GM12878 (cell line): ENCODE data around the gene TAF6. TPM values are rescaled to one million over a fixed set of nuclear protein-coding genes. Genes with fewer than 3 reads are reported as not detected.

ENCODE experiments used
- ATAC-seq: fragments of 200-7000 bp; cut with Tn5 transposase; 3 replicates; pipeline ENCODE4 v1.9.1; 2020; ENCODE audit warnings: mild to moderate bottlenecking, moderate library complexity
- BruUV-seq: library from RNA; stranded (reverse); fragments of 400-500 nt; replicated peaks from 2 replicates; lab custom pipeline; 2021; lab: Mats Ljungman, UMichigan
- CTCF ChIA-PET: fragments of 300-600 bp; sonication (Branson Sonifier 250); formaldehyde crosslinking; extraction: SDS; loops from one replicate; lab custom pipeline; 2021; ENCODE audit warnings: inconsistent platforms; lab: Yijun Ruan, JAX
- POLR2A ChIA-PET: fragments of 350-600 bp; formaldehyde crosslinking; extraction: SDS; loops from one replicate; lab custom pipeline; 2021; ENCODE audit warnings: inconsistent platforms; lab: Charles Lee
- RAD21 ChIA-PET: fragments of 300-600 bp; sonication (Branson Sonifier 250); formaldehyde crosslinking; loops from one replicate; lab custom pipeline; 2023; ENCODE audit warnings: antibody characterized with exemption; ENCODE audit not compliant: unreplicated experiment; lab: Charles Lee
- SMC1A ChIA-PET: fragments of 300-600 bp; sonication (Branson Sonifier 250); formaldehyde crosslinking; loops from one replicate; lab custom pipeline; 2023; ENCODE audit not compliant: unreplicated experiment, uncharacterized antibody; lab: Charles Lee
- DNase-seq: peaks from one replicate; pipeline ENCODE4 v3.0.0-alpha.2; 2011; ENCODE audit warnings: low read depth, low spot score
- FAIRE-seq: peaks from 3 replicates; lab custom pipeline; 2011; peaks lifted over from hg19 to GRCh38; lab: Jason Lieb, UNC
- H2AFZ ChIP-seq: 2 replicates; pipeline ENCODE4 v1.6.0; 2011; ENCODE audit warnings: low read depth, low read length, control low read depth; ENCODE audit not compliant: control insufficient read depth
- H3K27ac ChIP-seq: 2 replicates; pipeline ENCODE4 v1.5.1; 2011; ENCODE audit warnings: control low read depth; ENCODE audit not compliant: control insufficient read depth, insufficient read depth
- H3K27me3 ChIP-seq, 2 experiments: replicated peaks in 1 of 2; 2 replicates each; pipeline versions ENCODE4 v1.6.0 to v1.6.1; 2011; ENCODE audit warnings: low read length in 1 of 2; ENCODE audit not compliant: control insufficient read depth in 2 of 2, insufficient read depth in 2 of 2
- H3K36me3 ChIP-seq, 2 experiments: 2 replicates each; pipeline ENCODE4 v1.5.1; 2011; ENCODE audit warnings: low read length in 1 of 2; ENCODE audit not compliant: control insufficient read depth in 2 of 2, insufficient read depth in 2 of 2
- H3K4me1 ChIP-seq: 2 replicates; pipeline ENCODE4 v1.6.1; 2011; ENCODE audit warnings: mild to moderate bottlenecking, low read length, moderate library complexity, mixed read lengths; ENCODE audit not compliant: control insufficient read depth, insufficient read depth
- H3K4me2 ChIP-seq: 2 replicates; pipeline ENCODE4 v1.6.0; 2011; ENCODE audit warnings: control low read depth; ENCODE audit not compliant: control insufficient read depth, insufficient read depth
- H3K4me3 ChIP-seq: fragments of 200-600 bp; sonication (generic); 2 replicates; pipeline ENCODE4 v1.5.1; 2016
- H3K79me2 ChIP-seq: 2 replicates; pipeline ENCODE4 v1.6.0; 2011; ENCODE audit warnings: low read length; ENCODE audit not compliant: control insufficient read depth, insufficient read depth
- H3K9ac ChIP-seq: 2 replicates; pipeline ENCODE4 v1.8.0; 2011; ENCODE audit warnings: low read length, control low read depth, mixed read lengths; ENCODE audit not compliant: control insufficient read depth, insufficient read depth
- H3K9me3 ChIP-seq: replicated peaks from 3 replicates; pipeline ENCODE4 v1.5.1; 2011; ENCODE audit warnings: mild to moderate bottlenecking, low read length; ENCODE audit not compliant: control insufficient read depth, insufficient read depth
- H4K20me1 ChIP-seq: 2 replicates; pipeline ENCODE4 v1.6.0; 2011; ENCODE audit not compliant: control insufficient read depth, insufficient read depth
- BCL11A ChIP-seq: IDR thresholded peaks from 2 replicates; pipeline ENCODE4 v1.6.1; 2011; ENCODE audit warnings: low read depth, low read length
- BHLHE40 ChIP-seq, 2 experiments: fragments of 450-650 bp in 1 of 2; IDR thresholded peaks; 2 replicates each; pipeline ENCODE4 v1.6.1; 2011 to 2017; ENCODE audit warnings: low read depth in 2 of 2, borderline replicate concordance in 1 of 2, improper control_type of control experiment in 1 of 2, low read length in 1 of 2, mild to moderate bottlenecking in 1 of 2
- BRCA1 ChIP-seq: IDR thresholded peaks from 2 replicates; pipeline ENCODE4 v1.6.1; 2011; ENCODE audit warnings: low read depth, low read length, improper control_type of control experiment
- CHD1 ChIP-seq: IDR thresholded peaks from 2 replicates; pipeline ENCODE4 v1.6.1; 2012; ENCODE audit warnings: low read depth, low read length, improper control_type of control experiment
- CHD4 ChIP-seq: fragments of 200-600 bp; sonication (generic); IDR thresholded peaks from 2 replicates; pipeline ENCODE4 v1.6.1; 2016; ENCODE audit warnings: mild to moderate bottlenecking
- DPF2 ChIP-seq: fragments of 450-650 bp; IDR thresholded peaks from 2 replicates; pipeline ENCODE4 v1.6.1; 2017; ENCODE audit warnings: mild to moderate bottlenecking
- NR2F1 ChIP-seq: fragments of 450-650 bp; conservative IDR thresholded peaks from 2 replicates; pipeline ENCODE4 v1.6.1; 2017; ENCODE audit warnings: mild to moderate bottlenecking
- POLR2AphosphoS2 ChIP-seq: IDR thresholded peaks from 2 replicates; pipeline ENCODE4 v1.6.1; 2011; ENCODE audit warnings: low read depth, mild to moderate bottlenecking, low read length, improper control_type of control experiment, moderate library complexity
- RBBP5 ChIP-seq: fragments of 200-600 bp; sonication (generic); conservative IDR thresholded peaks from 2 replicates; pipeline ENCODE4 v1.6.1; 2016
- ZBTB40 ChIP-seq: fragments of 450-650 bp; IDR thresholded peaks from 2 replicates; pipeline ENCODE4 v1.6.1; 2016; ENCODE audit warnings: mild to moderate bottlenecking, moderate library complexity, borderline replicate concordance
- WGBS: methylation state at CpG from one replicate; pipeline ENCODE4 v1.1.6; 2016; ENCODE audit warnings: low lambda C conversion rate; ENCODE audit not compliant: insufficient replicate concordance, insufficient coverage; ENCODE audit errors: missing lambda C conversion rate; 5-methylcytosine and 5-hydroxymethylcytosine counted together
- in situ Hi-C: fragments of 300-500 bp; cut with MboI; formaldehyde crosslinking; loops from 9 replicates; pipeline ENCODE4 v1.14.3; 2018; ENCODE audit warnings: mixed read lengths
- intact Hi-C: fragments of 100-400 bp; cut with micrococcal nuclease; formaldehyde crosslinking; loops from one replicate; pipeline ENCODE4 v1.14.2; 2022; ENCODE audit not compliant: unreplicated experiment
- polyA plus RNA-seq, 11 experiments: library from polyadenylated mRNA; depleted of rRNA in 4 of 11; unstranded in 6 of 11; stranded (reverse) in 5 of 11; fragments of >200 nt; fragmentation: Nextera tagmentation in 4 of 11; fragmentation: Illumina TruSeq in 1 of 11; extraction: Ambion mirVana in 4 of 11; extraction: Trizol in 1 of 11; gene quantifications; 1 replicate in 1 of 11; 2 replicates in 10 of 11; pipeline versions ENCODE4 v1.2.1 to v1.2.3, GENCODE V29; 2011 to 2016; ENCODE audit warnings: inconsistent platforms in 2 of 11, missing spikeins in 2 of 11, low read depth in 1 of 11
- total RNA-seq, 4 experiments: library from RNA; depleted of rRNA in 3 of 4; stranded (reverse); fragments of >200 nt in 3 of 4; fragmentation: Illumina TruSeq in 1 of 4; extraction: Trizol in 1 of 4; gene quantifications; 2 replicates each; pipeline versions ENCODE4 v1.2.1 to v1.2.3, GENCODE V29; 2013 to 2021
- TF ChIP-seq, protein P1 (sequence below), 3 experiments: IDR thresholded peaks in 2 of 3; conservative IDR thresholded peaks in 1 of 3; 2 replicates each; pipeline ENCODE4 v1.5.1; 2011; ENCODE audit warnings: low read depth in 3 of 3, low read length in 3 of 3, mild to moderate bottlenecking in 3 of 3, control low read depth in 2 of 3, moderate library complexity in 2 of 3, inconsistent platforms in 1 of 3, mixed read lengths in 1 of 3; ENCODE audit not compliant: control insufficient read depth in 2 of 3, insufficient read depth in 1 of 3; ENCODE audit errors: extremely low read depth in 1 of 3

The TAF6 gene
- total and polyA plus RNA-seq, 10 of the 15 experiments (the other 5 are each of a cell fraction or from before 2014, with no cell fraction given) = 0.27 to 42.6 (median 17.0) TPM

- TF ChIP-seq, protein P1, sequence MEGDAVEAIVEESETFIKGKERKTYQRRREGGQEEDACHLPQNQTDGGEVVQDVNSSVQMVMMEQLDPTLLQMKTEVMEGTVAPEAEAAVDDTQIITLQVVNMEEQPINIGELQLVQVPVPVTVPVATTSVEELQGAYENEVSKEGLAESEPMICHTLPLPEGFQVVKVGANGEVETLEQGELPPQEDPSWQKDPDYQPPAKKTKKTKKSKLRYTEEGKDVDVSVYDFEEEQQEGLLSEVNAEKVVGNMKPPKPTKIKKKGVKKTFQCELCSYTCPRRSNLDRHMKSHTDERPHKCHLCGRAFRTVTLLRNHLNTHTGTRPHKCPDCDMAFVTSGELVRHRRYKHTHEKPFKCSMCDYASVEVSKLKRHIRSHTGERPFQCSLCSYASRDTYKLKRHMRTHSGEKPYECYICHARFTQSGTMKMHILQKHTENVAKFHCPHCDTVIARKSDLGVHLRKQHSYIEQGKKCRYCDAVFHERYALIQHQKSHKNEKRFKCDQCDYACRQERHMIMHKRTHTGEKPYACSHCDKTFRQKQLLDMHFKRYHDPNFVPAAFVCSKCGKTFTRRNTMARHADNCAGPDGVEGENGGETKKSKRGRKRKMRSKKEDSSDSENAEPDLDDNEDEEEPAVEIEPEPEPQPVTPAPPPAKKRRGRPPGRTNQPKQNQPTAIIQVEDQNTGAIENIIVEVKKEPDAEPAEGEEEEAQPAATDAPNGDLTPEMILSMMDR (IDR thresholded peaks at IDR 0.05 in 2 of 3, conservative IDR thresholded peaks at IDR 0.05 in 1 of 3; ENCODE audit: control insufficient read depth in 2 of 3, extremely low read depth in 1 of 3, insufficient read depth in 1 of 3, low read depth in 3 of 3, low read length in 3 of 3) = peak in 2 of 3 experiments; percentile 6 to 38; a peak in 2 of 6 replicates
- no peak for TF ChIP-seq DPF2
- TF ChIP-seq POLR2AphosphoS2 = 0 out of 2 replicates have a peak, but pooled peaks have one; percentile 27
- TF ChIP-seq CHD4 = no peak
- peak; percentile 63; the same call in 1 of the 2 replicates for TF ChIP-seq NR2F1
- TF ChIP-seq CHD1 = no peak
- TF ChIP-seq BHLHE40 (IDR thresholded peaks at IDR 0.05; ENCODE audit: borderline replicate concordance in 1 of 2, low read depth in 2 of 2, low read length in 1 of 2) = peak in 1 of 2 experiments; percentile 22; a peak in 1 of 4 replicates
- no peak for TF ChIP-seq RBBP5
- TF ChIP-seq, all 136 proteins: peak for 4
These were observed 38.4 kb upstream of the TAF6 start (continued) for GRCh38 chr7:100157334-100158228.

DNA sequence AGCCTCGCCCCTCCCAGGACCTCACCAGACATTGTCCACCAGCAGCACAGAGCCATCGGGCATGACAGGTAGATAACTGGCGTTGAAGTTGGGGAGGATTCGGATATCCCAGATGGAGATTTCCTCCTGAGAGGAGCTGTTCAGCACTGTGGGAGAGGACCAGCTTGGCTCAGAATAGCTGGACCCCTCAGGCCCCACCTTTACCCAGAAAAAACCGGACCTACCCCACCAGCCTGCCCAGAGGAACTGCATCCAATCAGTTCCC is 37.8 kb upstream of the TAF6 start:
- RAD21 ChIA-PET = interaction anchor here (0.7 to 1.4 kb wide), 5 partner anchors 8 to 251 kb away, joined by 3 to 8 read pairs (median 4); partner anchors contain the start of genes GAL3ST4 and LAMTOR4
- Histone ChIP-seq H3K79me2 (peaks cover 16% of the 10 kb centered on the region), H3K27me3 (no peaks in the 10 kb centered on the region), H4K20me1 (no peaks in the 10 kb centered on the region), H3K9ac (peak overlapping the region; percentile 80; the same call in 1 of the 2 replicates), H2AFZ (no peak overlapping the region), H3K9me3 (no peaks in the 10 kb centered on the region), H3K27ac (no peak overlapping the region), H3K36me3 (peaks cover 0 to 15% of the 10 kb centered on the region in 2 experiments), H3K4me2 (peak overlapping the region; percentile 95), H3K4me1 (peaks cover 13% of the 10 kb centered on the region; the same call in 1 of the 2 replicates), H3K4me3 (peak overlapping the region; percentile 89; the same call in 1 of the 2 replicates)
- in situ Hi-C loops (no loop called here), intact Hi-C loops (no loop called here)
- POLR2A ChIA-PET = interaction anchor here (0.8 to 3.7 kb wide), 6 partner anchors 9 to 538 kb away, joined by 3 to 28 read pairs (median 4); partner anchors contain the start of genes AP4M1, GAL3ST4, LAMTOR4 and MCM7
- DNase-seq (no peak), ATAC-seq (no peak), FAIRE-seq (no peak)
- 78% methylated on average over 5 of the region's 5 CpGs for WGBS
- CTCF ChIA-PET = interaction anchor here (1.0 to 2.7 kb wide), 10 partner anchors 8 to 73 kb away, joined by 3 to 9 read pairs (median 5); partner anchors contain the start of genes GAL3ST4 and LAMTOR4
- SMC1A ChIA-PET = interaction anchor here (1.0 to 1.3 kb wide), 4 partner anchors 28 to 53 kb away, joined by 3 to 4 read pairs (median 3); no protein-coding TSS in a partner anchor
- no TSS peak for BruUV-seq
- TF ChIP-seq BCL11A (no peak), BRCA1 (no peak), ZBTB40 (no peak)
- TF ChIP-seq, protein P1 (IDR thresholded peaks at IDR 0.05 in 2 of 3, conservative IDR thresholded peaks at IDR 0.05 in 1 of 3; ENCODE audit: control insufficient read depth in 2 of 3, extremely low read depth in 1 of 3, insufficient read depth in 1 of 3, low read depth in 3 of 3, low read length in 3 of 3) = no peak
